GM19438 (cell line): ENCODE results near the gene TPBGL.

Source experiments
- ATAC-seq: cut with Tn5 transposase; IDR thresholded peaks from one replicate; pipeline ENCODE4 v1.9.1; 2021; ENCODE audit warnings: low read depth; ENCODE audit not compliant: unreplicated experiment

Gene TPBGL, protein sequence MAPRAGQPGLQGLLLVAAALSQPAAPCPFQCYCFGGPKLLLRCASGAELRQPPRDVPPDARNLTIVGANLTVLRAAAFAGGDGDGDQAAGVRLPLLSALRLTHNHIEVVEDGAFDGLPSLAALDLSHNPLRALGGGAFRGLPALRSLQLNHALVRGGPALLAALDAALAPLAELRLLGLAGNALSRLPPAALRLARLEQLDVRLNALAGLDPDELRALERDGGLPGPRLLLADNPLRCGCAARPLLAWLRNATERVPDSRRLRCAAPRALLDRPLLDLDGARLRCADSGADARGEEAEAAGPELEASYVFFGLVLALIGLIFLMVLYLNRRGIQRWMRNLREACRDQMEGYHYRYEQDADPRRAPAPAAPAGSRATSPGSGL

DNA sequence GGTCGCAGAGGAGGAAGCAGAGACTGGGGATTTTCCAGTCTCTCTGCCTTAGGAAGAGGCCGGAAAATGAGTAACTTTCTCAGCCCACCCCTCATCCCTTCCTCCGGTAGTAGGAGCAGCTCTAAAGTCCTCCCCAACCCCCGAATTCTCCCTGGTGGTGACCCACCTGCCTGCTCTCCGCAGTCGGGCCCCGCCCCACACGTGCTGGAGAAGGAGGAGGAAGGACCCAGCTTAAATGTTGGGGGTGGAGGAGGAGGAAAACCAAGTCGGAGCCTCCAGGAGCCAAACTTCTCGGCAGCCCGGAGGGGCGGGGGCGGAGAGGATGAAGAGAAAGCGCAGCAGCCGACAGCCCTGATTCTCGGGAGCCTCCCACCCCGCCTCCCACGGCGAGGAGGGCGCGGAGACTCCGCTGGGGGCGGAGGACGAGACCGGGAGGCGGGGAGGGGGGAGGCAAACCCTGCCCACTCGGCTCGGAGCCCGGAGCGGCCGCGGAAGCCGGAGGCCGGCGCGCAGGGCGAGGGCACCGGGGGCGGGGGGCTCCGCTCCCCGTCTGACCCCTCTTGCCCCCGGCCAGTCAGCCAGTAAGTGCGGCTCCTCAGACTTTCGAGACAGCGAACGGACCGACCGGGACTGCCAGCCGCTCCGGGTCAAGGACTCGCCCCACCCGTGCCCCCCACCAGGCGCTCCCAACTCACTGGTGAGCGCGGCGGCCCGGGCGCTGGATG lies at the start of gene TPBGL:
TPBGL (plus strand) TSS at position 464 of the 725 bp plus-strand sequence. CDS start 276 bp downstream, outside the sequence.
- ATAC-seq, result no peak

DNA sequence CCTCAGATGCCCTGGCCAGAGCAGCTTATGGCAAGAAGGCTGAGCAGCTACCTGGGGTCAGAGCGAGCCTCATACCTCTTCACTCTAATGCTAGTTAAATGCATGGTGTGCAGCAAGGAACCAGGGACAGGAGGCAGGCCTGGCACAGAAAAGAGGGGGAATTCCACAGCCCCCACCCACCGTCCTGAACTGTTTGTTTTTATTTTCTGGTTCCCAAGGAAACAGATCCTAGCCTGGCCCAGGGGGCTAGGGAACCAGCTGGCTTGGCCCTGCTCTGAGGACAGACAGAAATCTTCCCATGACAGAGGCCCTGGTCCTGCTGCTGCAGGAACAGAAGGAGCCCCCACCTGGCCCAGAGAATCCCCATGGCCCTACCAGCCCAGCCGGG lies 49.2 kb upstream of the TPBGL start:
- no peak for ATAC-seq

DNA sequence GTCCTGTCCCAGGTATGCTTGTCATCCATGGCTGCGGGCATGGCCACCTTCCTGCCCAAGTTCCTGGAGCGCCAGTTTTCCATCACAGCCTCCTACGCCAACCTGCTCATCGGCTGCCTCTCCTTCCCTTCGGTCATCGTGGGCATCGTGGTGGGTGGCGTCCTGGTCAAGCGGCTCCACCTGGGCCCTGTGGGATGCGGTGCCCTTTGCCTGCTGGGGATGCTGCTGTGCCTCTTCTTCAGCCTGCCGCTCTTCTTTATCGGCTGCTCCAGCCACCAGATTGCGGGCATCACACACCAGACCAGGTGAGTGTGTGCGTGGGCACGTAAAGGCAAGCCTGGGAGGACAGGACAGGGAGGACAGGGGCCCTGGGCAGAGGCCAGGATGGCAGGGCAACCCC lies 47.3 kb upstream of the TPBGL start:
- no peak for ATAC-seq

DNA sequence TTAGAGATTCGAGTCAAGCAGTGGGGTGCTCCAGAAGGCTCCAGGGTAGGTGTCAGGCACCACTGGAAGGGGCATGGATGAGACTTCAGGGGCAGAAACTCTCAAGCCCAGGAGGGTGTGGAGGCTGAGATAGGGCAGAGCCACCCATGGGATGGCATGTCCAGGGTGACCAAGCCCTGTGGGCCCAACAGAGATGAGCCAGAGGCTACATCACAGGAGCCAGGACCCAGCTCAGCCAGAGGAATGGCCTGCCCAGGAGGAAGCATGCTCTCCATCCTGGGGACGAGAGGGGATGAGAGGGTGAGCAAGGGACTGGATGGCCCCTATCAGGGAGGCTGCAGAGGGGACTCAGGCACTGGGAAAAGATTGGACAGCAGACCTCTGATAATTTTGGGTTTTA lies 46.9 kb upstream of the TPBGL start:
- ATAC-seq, result no peak

DNA sequence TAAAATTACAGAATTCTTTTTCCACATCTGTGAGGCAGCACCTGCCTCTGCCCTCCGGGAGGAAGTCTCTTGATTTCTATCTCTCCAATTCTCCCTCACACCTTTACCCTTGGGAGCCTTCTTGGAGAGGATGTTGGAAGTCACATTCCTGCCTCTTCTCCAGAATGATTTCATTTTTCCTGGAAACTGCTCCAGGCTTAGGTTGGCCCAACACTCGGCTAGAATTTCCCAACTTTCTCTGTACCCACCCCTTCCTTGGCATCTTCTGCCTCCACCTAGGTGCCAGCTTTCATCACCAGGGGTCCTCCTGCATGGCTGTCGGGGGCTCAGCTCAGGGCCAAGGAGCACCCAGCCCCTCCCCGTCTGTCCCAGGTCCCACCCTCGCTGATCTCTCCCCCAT lies 46.4 kb upstream of the TPBGL start:
- ATAC-seq, result no peak

DNA sequence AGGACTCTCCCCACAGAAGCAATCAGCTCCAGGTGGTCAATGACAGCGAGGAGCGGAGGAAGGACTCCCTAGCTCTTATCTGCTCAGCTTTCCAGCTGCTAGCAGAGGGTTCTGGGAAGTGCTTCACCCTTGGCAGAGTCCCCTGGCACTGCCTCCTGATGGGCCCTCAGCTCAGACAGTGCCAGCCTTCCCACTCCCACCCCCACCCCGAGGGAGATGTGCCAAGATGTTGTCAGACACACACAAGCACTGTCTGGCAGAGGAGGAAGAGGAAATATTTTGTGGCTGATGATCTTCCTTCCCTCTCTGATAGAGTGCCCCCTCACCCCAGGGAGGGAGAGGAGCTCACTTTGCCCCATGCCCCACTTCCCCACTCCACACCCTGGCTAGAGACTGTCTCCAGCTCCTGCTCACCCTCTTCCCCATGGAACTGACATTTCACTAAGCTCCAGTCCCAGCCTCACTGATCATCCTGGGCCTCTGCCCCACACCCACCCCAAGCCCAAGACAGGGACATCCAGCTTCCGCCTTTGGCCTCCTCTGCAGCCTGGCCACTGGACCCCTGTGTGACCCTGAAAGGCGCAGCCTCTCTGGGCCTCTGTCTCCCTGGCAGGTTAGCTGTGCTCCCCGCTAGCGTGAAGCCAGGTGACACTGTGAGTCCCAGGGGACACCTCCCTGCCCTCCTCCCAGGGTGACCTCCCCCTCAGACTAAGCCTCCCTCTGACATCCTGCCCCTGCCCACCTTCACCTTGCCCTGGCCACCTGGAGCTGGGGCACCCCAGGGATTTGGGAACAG lies 45.2 kb upstream of the TPBGL start:
- no peak for ATAC-seq

DNA sequence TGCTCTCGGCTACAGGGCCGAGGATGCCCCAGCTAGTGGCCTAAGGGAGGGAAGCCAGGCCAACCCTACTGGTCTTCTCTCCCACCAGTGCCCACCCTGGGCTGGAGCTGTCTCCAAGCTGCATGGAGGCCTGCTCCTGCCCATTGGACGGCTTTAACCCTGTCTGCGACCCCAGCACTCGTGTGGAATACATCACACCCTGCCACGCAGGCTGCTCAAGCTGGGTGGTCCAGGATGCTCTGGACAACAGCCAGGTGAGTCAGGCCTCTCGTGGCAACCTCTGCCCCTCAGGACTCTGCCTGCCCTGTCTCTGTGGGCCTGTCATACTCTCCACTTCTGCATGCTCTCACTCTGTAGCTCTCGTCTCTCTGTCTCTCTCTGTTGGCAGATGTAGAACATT lies 44.1 kb upstream of the TPBGL start:
- no peak for ATAC-seq

DNA sequence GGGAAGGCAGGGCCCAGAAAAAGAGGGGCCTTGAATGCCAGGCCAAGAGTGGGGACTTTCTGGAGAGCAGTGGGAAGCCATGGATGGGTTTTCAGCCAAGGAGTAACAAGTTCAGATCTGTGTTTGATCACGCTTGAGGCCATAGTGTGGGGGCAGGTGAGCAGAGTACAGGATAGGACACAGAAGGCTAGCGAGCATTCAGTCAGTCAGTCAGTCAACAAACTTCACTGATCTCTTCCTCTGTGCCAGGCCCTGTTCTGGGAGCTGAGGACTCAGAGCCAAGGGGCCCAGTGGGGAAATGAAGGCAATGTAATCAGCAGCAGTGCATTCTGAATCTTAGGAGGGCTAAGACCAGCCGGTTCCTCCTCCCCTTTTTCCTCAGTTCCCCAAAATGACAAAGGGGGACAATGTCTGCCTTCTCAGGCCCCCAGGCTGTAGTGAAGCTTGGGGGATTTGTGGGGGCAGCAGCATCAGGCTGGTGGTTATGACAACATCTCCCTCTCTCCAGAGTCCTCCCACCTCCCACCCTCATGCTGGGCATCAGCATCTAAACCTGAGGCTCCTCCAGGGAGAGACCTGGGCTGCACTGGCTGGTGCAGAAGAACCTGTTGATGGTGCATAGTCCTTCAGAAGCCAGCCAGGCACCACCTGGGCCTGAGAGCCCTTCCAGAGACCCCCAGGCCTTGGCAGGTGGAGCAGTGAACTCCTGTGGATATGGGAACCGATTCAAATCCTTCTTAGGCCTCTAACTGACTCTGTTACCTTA lies 42.9 kb upstream of the TPBGL start:
- no peak for ATAC-seq

DNA sequence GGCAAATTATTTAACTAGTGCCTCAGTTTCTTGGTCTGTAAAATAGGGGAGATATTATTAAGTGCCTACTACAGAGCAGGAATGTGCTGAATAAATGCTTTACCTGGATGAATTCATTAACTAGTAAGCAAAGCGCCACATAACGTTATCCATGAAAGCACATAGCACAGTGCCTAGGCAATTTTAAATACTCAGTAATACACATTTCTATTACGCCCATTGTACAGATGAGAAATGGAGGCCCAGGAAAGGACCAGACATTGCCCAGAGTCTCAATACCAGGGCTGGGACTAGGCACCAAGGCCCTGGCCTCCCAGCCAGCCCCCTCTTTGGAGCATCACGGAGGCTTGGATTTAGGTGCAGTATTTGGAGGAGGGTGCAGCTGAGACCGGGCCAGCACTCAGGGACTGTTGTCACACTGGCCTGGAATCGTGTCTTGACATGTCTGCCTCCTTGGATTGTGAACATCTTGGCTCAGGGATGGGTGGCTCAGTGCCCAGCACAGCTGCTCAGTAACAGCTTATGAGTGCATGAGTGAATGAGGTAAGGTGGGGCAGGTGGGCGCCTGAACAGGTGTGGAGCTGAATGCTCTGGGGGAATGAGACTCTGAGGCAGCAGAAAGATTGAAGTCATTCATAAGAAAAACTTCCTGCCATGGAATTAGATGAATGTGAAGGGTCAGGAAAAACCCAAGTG lies 42.1 kb upstream of the TPBGL start:
- ATAC-seq, result no peak

DNA sequence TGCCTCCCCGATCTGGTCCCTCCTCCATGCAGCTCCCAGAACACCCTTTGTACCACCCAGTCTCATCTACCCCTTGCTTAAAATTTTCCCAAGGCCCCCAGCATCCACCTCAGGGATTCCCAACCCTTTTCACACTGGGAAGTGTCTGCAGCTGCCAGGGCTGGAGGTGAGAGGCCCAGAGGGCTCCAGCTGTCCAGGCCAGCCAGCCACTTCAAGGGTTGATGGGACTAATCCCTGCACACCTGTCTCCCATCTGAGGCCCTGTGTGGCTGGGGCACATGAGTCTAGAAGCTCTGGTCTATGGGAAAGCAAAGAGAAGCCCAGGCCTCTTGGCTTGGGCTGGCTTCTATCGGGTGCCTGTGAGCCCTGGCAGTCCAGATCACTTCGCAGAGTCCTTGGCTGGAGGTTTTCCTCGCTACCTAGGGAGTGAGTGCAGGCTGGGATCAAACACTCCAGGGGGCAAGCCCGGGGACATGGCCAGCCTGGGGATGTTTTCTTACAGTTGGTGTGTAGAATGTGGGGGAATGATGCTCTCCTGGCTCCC lies 41.1 kb upstream of the TPBGL start:
- no peak for ATAC-seq

DNA sequence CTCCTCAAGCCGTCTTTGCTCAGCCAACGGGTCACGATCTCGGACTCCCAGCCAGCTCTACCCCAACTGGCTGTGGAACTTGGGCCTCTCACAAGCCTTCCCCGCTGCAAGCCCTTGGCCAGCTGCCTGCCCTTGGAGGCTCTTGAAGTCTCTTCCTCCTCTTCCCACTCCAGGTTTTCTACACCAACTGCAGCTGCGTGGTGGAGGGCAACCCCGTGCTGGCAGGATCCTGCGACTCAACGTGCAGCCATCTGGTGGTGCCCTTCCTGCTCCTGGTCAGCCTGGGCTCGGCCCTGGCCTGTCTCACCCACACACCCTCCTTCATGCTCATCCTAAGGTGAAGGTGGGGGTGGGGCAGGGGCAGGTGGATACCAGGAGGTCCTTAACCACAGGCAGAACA lies 40.5 kb upstream of the TPBGL start:
- no peak for ATAC-seq

DNA sequence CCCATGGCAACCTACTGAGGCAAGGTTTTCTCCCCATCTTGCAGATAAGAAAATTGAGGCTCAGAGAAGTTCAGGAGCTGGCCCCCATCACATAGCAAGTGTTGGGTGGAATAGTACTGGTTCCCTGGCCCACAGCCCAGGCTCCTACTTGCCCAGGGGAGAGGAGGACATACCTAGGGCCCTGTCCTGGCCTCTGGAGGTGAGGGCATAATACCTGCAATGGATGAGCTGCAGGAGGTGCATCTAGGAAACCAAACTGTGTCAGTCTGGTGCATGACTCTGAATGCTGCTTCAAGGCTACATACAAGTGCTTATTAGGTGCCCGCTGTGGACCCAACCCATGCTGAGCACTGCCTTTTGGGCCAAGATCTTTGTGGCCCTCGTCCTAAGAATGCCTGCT lies 40.0 kb upstream of the TPBGL start:
- ATAC-seq, result no peak

DNA sequence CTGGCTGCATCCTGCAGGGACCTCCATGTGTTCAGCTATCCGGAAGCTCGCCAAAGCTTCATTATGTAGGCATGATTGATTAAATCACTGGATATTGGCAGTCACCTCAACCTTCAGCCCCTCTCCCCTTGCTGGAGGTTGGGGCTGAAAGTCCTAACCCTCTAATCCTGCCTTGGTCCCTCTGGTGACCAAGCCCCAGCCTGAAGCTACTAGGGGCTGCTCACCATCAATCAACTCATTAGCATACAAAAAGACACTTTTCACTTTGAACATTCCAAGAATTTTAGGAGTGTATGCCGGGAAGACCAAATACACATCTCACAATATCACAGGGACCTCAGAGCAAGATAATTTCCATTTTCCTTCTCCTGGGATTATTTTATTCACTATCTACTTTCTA lies 38.8 kb upstream of the TPBGL start:
- no peak for ATAC-seq

DNA sequence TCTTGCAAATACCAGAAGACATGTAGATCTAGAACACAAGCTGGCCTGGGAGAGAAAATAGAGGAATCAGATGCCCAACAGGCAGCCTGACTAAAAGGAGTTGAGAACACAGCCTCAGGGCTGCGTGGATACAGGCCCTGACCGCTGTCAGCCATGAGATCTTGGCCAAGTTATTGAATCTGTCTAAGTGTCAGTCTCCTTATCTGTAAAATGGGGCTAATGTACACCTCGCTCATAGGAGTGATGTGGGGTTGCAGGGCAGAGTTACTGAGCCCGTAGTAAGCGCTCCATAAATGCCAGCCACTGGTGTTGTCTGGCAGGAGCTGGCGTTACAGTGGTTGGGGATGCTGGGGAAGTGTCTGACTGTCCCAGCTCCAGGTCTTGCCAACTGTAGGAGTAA lies 38.4 kb upstream of the TPBGL start:
- ATAC-seq, result no peak

DNA sequence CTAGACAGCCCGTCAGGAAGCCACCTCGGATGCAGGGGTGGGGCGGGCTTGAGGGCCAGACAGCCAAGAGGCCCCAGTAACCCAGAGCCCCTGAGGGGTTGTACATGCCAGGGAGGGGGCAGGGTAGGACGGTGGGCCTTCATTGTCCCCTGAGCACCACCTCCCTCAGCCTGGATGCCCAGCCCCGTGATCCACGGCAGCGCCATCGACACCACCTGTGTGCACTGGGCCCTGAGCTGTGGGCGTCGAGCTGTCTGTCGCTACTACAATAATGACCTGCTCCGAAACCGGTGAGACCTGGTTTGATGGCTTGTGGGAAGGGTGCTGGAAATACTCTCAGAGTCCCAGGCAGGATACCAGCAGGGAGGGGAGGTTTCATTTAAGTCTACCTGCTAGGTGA lies 37.4 kb upstream of the TPBGL start:
- no peak for ATAC-seq

DNA sequence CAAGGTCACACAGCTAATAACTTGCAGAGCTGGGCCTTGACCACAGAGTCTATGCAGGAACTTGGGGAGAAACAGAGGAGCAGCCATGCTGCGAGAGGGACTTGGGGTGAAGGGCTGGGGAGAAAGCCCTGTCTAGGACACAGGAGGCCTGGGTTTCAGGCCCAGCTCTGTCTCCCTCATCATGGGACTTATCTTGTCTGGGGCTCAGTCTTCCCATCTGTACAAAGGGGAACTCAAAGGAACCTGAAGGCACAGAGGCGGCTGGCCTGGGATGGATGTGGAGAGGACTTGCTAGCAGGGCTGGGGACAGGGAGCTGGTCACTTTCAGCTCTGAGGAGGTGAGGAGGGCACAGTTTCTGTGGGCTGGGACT lies 36.9 kb upstream of the TPBGL start:
- ATAC-seq, result no peak

DNA sequence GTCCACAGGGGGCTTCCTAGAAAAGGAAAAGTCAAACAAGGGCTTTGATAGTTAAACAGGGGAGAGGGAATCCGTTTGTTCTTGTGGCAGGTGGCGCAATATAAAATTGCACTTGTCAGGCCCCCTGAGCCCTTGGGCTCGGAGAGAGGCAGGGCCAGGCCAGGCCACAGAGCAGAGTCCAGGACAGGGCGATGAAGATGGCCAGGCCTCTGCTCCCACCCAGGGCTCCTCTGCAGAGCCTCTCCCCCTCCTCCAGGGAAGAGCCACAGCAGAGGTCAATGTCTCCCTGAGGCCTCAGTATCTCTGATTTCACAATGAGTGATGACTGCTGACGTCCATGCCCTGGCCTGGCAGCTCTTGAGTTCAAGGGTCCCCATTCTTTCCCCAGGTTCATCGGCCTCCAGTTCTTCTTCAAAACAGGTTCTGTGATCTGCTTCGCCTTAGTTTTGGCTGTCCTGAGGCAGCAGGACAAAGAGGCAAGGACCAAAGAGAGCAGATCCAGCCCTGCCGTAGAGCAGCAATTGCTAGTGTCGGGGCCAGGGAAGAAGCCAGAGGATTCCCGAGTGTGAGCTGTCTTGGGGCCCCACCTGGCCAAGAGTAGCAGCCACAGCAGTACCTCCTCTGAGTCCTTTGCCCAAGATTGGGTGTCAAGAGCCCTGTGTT lies 36.4 kb upstream of the TPBGL start:
- ATAC-seq, result no peak

DNA sequence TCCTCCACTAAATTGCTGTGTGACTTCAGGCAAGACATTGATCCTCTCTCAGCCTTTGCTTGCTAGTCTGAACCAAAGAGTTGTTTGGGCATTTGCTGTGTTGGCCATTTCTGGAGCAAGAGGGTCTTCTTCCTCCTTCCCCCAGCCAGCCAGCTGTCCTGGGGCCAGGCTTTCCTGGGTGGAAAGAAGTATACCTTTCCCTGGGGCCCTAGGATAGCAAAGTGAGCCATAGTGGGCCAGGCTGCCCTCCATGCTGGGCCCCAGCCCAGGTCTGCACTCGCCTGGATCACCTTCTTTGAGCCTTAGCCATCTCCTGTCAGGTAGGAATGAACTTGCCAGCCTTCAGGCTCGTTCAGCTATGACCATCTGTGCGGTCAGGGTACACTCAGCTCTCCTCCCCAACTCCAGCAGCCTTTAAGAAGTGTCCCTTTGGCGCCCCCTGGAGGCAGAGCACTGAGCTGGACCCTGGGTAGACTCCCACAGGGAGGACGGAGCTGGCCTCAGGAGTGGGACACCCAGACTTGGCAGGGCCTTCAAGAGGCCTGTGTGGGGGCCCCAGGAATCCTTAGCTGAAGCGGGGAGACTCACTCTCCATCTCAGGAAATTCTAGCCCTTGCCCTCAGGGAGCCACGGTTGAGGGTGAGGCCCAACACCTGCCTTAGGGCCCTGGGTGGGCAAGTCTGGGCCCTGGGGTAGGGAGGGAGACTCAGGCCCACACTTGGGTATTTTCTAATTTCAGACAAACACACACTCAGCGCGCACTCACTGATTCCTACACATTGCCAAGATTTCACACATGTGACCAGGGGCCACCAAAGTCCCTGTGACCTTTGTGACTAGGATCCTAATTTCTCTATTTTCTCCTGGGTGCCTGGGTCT lies 35.6 kb upstream of the TPBGL start:
- ATAC-seq, result peak; percentile 77
